ENCODE data around the gene BSCL2.
"Not testable (repeated sequence)": the region's sequence is repeated elsewhere in the genome, so short reads cannot be mapped to it uniquely, and the experiment has no call there.

BSCL2 gene

DNA sequence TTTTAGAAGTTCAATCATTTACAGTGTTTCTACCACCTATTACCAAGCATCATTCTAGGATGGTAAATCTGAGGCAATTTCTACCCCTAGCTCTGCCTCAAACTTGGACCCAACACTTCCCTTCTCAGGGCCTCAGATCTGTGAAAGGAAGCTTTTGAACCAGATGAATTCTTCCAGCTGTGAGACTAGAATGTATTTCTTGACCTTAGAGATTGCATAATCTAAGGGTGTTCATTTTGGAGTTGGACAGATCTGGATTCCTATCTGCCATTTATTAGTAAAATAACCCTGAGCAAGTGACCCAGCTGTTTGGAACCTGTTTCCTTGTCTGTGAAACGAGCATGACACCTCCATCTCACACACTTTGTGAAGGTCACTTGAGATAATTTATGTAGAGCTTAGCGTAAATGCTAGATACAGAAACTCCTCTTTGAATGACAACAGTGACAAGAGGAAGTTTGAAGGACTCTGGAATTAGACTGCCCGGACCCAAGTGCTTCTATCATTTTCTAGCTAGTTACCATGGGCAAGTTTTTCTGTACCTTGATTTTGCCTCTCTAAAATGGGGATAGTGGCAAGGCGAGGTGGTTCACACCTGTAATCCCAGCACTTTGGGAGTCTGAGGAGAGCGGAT lies 50.3 kb downstream of the BSCL2 start:
- no peak for DNase-seq (ENCODE audit: low spot score)

DNA sequence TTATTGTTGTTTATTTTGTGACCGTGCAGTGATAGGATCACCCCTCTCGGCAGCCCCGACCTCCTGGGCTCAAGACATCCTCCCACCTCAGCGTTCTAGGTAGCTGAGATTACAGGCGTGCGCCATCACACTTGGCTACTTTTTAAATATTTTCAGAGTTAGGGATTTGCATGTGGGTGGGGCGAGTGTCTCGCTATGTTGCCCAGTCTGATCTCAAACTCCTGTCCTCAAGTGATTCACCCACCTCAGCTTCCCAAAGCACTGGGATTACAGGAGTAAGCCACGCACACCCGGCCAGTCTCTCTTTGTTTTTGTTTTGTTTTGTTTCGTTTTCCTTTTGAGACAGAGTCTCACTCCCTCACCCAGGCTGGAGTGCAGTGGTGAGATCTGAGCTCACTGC lies 52.9 kb downstream of the BSCL2 start:
- DNase-seq (ENCODE audit: low spot score): no peak

DNA sequence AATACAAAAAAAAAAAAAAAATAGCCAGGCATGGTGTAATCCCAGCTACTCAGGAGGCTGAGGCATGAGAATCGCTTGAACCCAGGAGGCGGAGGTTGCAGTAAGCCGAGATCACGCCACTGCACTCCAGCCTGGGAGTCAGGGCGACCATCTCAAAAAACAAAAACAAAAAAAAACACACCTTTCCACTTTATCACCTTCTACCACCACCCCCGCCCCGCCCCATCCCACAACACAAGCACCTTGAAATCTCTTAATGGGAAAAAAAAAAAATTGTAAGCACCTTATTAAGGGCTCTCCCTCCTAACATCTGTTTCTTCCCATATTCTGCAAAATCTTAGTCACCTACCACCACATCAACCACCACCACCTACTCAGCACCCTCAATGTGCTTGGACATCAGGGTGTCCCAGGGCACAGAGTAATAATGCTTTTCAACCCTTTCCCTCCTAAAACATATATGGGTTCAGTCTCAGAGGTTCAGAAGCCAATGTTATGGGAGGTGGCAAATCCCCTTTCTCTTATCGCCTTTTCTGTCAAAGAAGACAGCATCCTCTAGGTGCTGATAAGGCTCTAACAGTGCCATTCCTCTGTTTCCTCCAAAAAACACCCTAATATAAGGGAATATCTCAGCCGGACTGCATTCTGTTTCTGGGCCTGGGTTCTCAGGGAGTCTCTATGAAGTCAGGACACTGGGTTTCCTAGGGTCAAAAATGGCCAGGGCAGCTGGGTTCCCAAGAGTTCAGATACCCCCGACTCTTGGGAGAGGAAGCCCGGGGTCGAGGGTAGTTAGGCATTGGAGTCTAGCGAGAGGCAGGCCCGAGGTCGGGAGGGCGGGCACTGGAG lies 54.8 kb downstream of the BSCL2 start:
- no peak for DNase-seq (ENCODE audit: low spot score)

DNA sequence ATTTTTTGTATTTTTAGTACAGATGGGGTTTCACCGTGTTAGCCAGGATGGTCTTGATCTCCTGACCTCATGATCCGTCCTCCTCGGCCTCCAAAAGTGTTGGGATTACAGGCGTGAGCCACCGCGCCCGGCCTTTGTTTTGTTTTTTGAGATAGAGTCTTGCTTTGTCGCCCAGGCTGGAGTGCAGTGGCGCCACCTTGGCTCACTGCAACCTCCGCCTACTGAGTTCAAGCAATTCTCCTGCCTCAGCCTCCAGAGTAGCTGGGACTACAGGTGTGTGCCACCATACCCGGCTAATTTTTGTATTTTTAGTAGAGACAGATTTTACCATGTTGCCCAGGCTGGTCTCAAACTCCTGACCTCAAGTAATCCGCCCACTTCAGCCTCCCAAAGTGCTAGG lies 56.9 kb downstream of the BSCL2 start:
- not testable (repeated sequence) for DNase-seq (ENCODE audit: low spot score)

GRCh38 chr11:62649486-62649885 lies 57.7 kb downstream of the BSCL2 start:
- DNase-seq (ENCODE audit: low spot score): no peak

GRCh38 chr11:62648967-62649364 lies 58.3 kb downstream of the BSCL2 start:
- no peak for DNase-seq (ENCODE audit: low spot score)

DNA sequence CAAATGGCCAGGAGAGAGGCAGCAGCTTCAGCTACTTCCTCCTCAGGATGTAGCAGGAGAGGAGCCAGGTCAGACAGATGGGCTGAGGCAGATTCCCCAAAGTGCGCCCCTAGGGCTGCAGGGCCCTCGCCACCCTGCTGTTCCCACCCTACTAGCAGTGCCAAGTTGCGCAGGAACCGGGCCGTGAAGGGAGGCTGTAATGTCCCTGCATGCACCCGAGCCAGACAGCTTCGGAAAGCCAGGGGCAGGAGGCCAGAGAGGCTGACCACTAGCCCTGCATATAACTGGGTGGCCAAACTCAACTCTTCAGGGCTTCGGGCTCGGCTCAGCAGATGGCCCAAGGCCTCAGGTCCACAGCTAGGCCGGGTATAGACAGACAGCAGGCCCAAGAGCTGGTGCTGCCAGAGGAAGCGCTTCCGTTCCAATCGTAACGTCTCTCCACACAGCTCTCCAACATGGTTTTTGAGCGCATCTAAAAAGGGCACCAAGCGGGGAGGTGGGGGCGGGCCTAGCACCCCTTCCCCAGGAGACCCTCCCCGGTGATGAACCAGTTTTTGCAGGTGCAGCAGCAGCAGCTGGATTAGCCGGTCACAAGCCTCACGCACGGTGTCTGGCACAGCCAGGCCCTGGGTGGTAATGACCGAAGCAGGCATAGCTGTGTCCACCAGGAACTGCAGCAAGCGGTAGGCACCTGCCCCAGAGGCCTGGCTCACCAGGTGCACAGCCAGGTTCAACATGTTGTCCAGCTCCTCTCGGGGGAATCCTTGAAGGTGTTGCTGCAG lies 58.8 kb downstream of the BSCL2 start:
- no peak for DNase-seq (ENCODE audit: low spot score)

GRCh38 chr11:62647609-62648005 lies 59.6 kb downstream of the BSCL2 start:
- no peak for DNase-seq (ENCODE audit: low spot score)

- no peak for DNase-seq (ENCODE audit: low spot score)
Observed at GRCh38 chr11:62646825-62647608, 60.2 kb downstream of the BSCL2 start.

DNA sequence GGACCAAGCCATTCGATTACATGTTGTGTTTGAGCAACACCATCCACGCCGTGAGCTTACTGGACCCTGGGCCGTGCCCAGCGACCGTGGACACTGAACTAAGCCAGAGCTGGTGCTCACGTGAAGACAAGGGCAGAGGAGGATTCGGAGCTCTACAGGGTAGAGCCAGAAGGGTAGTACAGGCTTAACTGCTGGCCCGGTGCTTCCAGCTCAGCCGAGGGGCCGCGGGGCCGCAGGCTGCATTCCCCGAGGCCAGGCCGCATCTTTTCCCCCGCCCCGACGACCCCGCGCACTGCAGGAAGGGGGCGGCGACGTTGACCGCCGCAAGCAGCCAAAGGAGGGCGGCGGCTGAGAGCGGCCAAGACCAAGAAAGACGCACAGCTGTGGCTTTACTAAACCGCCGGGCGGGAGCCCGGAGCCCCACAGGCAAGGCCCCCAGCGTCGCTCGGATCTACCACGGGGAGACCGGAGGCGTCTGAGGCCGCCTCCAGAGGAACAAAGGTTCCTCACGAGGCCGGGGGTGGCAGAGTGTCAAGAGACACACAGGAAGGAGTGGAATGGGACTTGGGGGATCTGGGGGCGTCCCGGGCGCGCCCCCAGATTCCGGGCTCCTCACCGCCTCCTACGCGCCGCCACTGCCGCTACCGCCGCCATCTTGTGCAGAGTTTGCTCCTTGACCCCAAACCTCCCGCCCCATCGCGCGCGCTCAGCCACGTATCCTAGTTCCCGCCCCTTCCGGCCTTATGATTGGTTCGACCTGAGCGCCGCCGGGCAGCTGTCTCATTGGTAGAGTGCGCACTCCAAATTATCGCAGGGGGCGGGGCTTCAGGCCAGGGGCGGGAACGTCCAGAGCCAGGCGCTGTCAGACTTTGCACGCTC lies 61.0 kb downstream of the BSCL2 start, which contains the start of gene GANAB:
Gene GANAB, minus strand, starts transcription at position 668 of the 879 bp plus-strand sequence. Its CDS starts 14 bp downstream, at position 654.
- peak; percentile 98 for DNase-seq (ENCODE audit: low spot score)

DNA sequence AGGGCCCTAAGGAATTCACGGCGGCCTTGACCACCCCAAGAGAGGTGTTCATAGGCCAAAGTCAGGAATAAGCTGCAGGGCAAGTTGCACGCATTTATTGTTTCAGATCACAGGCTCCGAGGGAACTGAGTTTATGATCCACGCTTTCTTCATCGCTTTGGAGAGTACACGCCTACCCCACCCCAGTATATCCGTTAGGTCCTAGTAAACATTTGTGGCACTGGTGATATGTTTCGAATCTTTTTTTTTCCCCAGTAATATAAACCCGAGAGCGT lies 61.6 kb downstream of the BSCL2 start:
- DNase-seq (ENCODE audit: low spot score): no peak

DNA sequence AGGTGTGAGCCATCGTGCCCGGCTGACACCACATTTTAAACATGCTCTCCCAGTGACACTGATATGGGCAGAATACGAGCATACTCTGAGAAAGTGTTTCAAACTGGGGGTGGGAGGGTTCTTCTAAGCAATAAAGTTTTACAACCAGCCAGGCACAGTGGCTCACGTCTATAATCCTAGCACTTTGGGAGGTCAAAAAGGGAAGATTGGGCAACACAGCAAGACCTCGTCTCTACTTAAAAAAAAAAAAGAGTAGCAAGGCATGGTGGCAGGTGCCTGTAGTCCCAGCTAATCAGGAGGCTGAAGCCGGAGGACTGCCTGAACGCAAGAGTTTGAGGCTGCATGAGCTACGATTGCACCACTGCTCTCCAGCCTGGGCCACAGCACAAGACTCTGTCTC lies 63.0 kb downstream of the BSCL2 start:
- no peak for DNase-seq (ENCODE audit: low spot score)
